ENCODE results near the gene FARSA. TPM values are rescaled to one million over a fixed set of nuclear protein-coding genes. Genes with fewer than 3 reads are reported as not detected.

The FARSA gene
- total and polyA plus RNA-seq, 2 of the 8 experiments (the other 6 are each of a cell fraction or from before 2014, with no cell fraction given) = 61.0 to 103 TPM

DNA sequence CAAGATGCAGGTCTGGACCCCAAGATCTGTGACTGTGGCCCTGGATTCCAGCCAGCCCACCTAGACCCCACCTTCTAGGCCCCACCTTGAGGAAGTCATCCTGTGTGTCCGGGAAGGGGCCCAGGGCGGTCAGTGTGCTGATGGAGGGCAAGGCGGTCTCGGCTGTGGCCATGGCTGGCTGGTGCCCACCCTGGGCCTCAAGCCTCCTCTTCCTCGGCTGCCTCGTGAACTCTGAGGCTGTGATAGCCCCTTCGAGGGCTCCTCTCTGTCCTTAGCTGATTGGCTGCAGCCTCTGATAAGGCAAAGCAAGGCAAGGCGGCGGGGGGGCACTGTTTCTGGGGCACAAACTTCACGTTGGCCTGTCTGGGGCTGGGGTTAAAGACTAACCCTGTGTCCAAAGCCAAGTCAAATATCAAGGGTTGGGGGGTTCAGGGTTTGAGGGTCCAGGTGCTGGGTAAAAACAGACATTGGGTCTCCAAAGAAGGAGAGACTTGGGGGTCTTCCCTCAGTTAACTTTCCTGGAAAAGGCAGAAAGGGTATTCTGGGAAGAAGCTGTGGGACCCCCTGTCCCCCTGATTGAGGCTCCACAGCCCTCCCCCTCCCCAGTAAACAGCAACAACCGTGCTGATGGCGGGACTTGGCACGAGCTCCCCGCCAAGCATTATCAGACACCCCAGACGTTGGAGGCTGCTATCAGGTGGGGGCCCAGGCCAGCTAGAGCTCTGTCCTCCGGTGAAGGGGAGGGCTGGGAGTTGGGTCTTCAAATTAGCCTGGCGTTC lies 46.4 kb downstream of the FARSA start, which contains the start of gene KLF1:
KLF1 (minus strand) TSS at position 233 of the 779 bp plus-strand sequence; CDS start at position 172, 61 bp downstream.
- TF ChIP-seq SIX5 (IDR thresholded peaks at IDR 0.05; ENCODE audit: low read depth, low read length) (no peak), TBP (IDR thresholded peaks at IDR 0.05; ENCODE audit: low read depth, low read length) (no peak), RNF2 (IDR thresholded peaks at IDR 0.05; ENCODE audit: borderline replicate concordance, low read depth, low read length, missing control alignments, poor library complexity, severe bottlenecking) (no peak), TEAD4 (IDR thresholded peaks at IDR 0.05; ENCODE audit: low read depth, low read length) (no peak), RBBP5 (IDR thresholded peaks at IDR 0.05; ENCODE audit: borderline replicate concordance, low read depth, low read length) (no peak), CREB1 (IDR thresholded peaks at IDR 0.05) (no peak), KDM1A (IDR thresholded peaks at IDR 0.05; ENCODE audit: borderline replicate concordance, low read length) (no peak), CHD2 (IDR thresholded peaks at IDR 0.05; ENCODE audit: low read length) (no peak), POLR2A (IDR thresholded peaks at IDR 0.05; ENCODE audit: control extremely low read depth in 1 of 2, low read depth in 2 of 2, low read length in 2 of 2) (no peak)
- Histone ChIP-seq H2BK120ac (replicated peaks; ENCODE audit: low read depth, low read length) (no peak within 1 kb of the TSS), H3K27me3 (replicated peaks in 1 of 4; ENCODE audit: control insufficient read depth in 3 of 4, extremely low read depth in 1 of 4, insufficient read depth in 3 of 4, low read length in 3 of 4) (peaks cover 0 to 9% (median 4%) of the 10 kb centered on the region in 4 experiments; a peak in 4 of 7 replicates), H3K14ac (ENCODE audit: insufficient read length) (no peak within 1 kb of the TSS), H2BK15ac (ENCODE audit: low read length) (peak within 1 kb of the TSS; percentile 65; the same call in 1 of the 2 replicates), H3K4me3 (ENCODE audit: extremely low read depth in 1 of 4, insufficient read depth in 2 of 4, low read depth in 3 of 4, low read length in 4 of 4) (peak within 1 kb of the TSS; percentile 60 to 77 (median 76)), H3K4ac (replicated peaks; ENCODE audit: insufficient read length, low read depth, low read length) (peak within 1 kb of the TSS; percentile 23), H2BK5ac (ENCODE audit: low read depth, low read length) (peak within 1 kb of the TSS; percentile 44; the same call in 1 of the 2 replicates), H3K4me2 (ENCODE audit: insufficient read depth in 1 of 2, low read depth in 2 of 2, low read length in 2 of 2) (peak within 1 kb of the TSS; percentile 75 to 97), H3K79me2 (ENCODE audit: control insufficient read depth in 1 of 2, insufficient read depth in 2 of 2, low read length in 2 of 2) (peaks cover 0 to 11% of the 10 kb centered on the region in 2 experiments; a peak in 1 of 4 replicates), H2AK5ac (ENCODE audit: low read depth, low read length) (no peak within 1 kb of the TSS; the same call in 1 of the 2 replicates), H3K18ac (ENCODE audit: extremely low read depth, low read length) (peak within 1 kb of the TSS; percentile 87), H4K20me1 (replicated peaks in 1 of 2; ENCODE audit: control insufficient read depth in 1 of 2, insufficient read depth in 2 of 2, low read length in 2 of 2) (peaks cover 0 to 8% of the 10 kb centered on the region in 2 experiments), H3K79me1 (ENCODE audit: low read depth, low read length) (0 out of 2 replicates have a peak, but pooled peaks cover 3% of the 10 kb centered on the region), H4K8ac (ENCODE audit: extremely low read depth, insufficient read depth, low read length) (peak within 1 kb of the TSS; percentile 71; the same call in 1 of the 2 replicates), H3K23ac (ENCODE audit: insufficient read length) (no peak within 1 kb of the TSS), H3K4me1 (replicated peaks in 1 of 4; ENCODE audit: control insufficient read depth in 3 of 4, insufficient read depth in 4 of 4, low read length in 3 of 4) (peaks cover 0 to 10% (median 9%) of the 10 kb centered on the region in 4 experiments; a peak in 5 of 7 replicates), H3K56ac (replicated peaks; ENCODE audit: insufficient read length, low read depth, low read length) (no peak within 1 kb of the TSS), H3K9me3 (ENCODE audit: insufficient read depth in 2 of 2, low read depth in 1 of 2, low read length in 1 of 2) (no peaks in the 10 kb centered on the region; a peak in 2 of 4 replicates), H3K27ac (ENCODE audit: low read depth, low read length) (no peak within 1 kb of the TSS), H2BK12ac (ENCODE audit: low read depth, low read length) (peak within 1 kb of the TSS; percentile 60; the same call in 1 of the 2 replicates), H4K91ac (replicated peaks; ENCODE audit: insufficient read length, low read length) (peak within 1 kb of the TSS; percentile 2), H3K9ac (replicated peaks in 1 of 4; ENCODE audit: extremely low read depth in 1 of 4, low read depth in 3 of 4, low read length in 3 of 4) (peak within 1 kb of the TSS in 3 of 4 experiments; percentile 11 to 77 (median 16); a peak in 3 of 7 replicates), H3K23me2 (ENCODE audit: low read depth, low read length) (peaks cover 17% of the 10 kb centered on the region; the same call in 1 of the 2 replicates), H4K5ac (ENCODE audit: insufficient read length, low read depth, low read length) (no peak within 1 kb of the TSS), H2AFZ (ENCODE audit: low read length) (no peak within 1 kb of the TSS), H3K36me3 (ENCODE audit: control insufficient read depth in 2 of 4, insufficient read depth in 4 of 4, low read length in 3 of 4) (no peaks in the 10 kb centered on the region), H2BK20ac (ENCODE audit: low read length) (no peak within 1 kb of the TSS)
- FAIRE-seq (no peak), DNase-seq (ENCODE audit: low read depth in 1 of 2, low spot score in 2 of 2) (no peak)
- POLR2A ChIA-PET (ENCODE audit: partially characterized antibody) = interaction anchor here (0.7 to 12.3 kb wide), 13 partner anchors 6 to 127 kb away, joined by 3 to 110 read pairs (median 3); partner anchors contain the start of genes FARSA, GADD45GIP1 and GCDH
- 83% methylated on average over 17 of the region's 17 CpGs; no CpG with 5 or more reads in 1 of the 2 experiments for WGBS, 2 experiments (ENCODE audit: extremely low coverage in 1 of 2, insufficient coverage in 1 of 2, insufficient read length in 1 of 2, insufficient replicate concordance in 2 of 2, low coverage in 1 of 2, low lambda C conversion rate in 2 of 2, missing lambda C conversion rate in 1 of 2)
- CTCF ChIA-PET (ENCODE audit: partially characterized antibody) = interaction anchor here (0.7 to 2.3 kb wide), 9 partner anchors 9 to 142 kb away, joined by 3 to 10 read pairs (median 4); no protein-coding TSS in a partner anchor
